GM12878 (cell line): Measurements from ENCODE around the gene FANCG. TPM values are rescaled to one million over a fixed set of nuclear protein-coding genes. Genes with fewer than 3 reads are reported as not detected.

Experiments
- ATAC-seq: fragments of 200-7000 bp; cut with Tn5 transposase; 3 replicates; pipeline ENCODE4 v1.9.1; 2020; ENCODE audit warnings: mild to moderate bottlenecking, moderate library complexity
- BruUV-seq: library from RNA; stranded (reverse); fragments of 400-500 nt; replicated peaks from 2 replicates; lab custom pipeline; 2021; lab: Mats Ljungman, UMichigan
- CTCF ChIA-PET: fragments of 300-600 bp; sonication (Branson Sonifier 250); formaldehyde crosslinking; extraction: SDS; loops from one replicate; lab custom pipeline; 2021; ENCODE audit warnings: inconsistent platforms; lab: Yijun Ruan, JAX
- POLR2A ChIA-PET: fragments of 350-600 bp; formaldehyde crosslinking; extraction: SDS; loops from one replicate; lab custom pipeline; 2021; ENCODE audit warnings: inconsistent platforms; lab: Charles Lee
- RAD21 ChIA-PET: fragments of 300-600 bp; sonication (Branson Sonifier 250); formaldehyde crosslinking; loops from one replicate; lab custom pipeline; 2023; ENCODE audit warnings: antibody characterized with exemption; ENCODE audit not compliant: unreplicated experiment; lab: Charles Lee
- SMC1A ChIA-PET: fragments of 300-600 bp; sonication (Branson Sonifier 250); formaldehyde crosslinking; loops from one replicate; lab custom pipeline; 2023; ENCODE audit not compliant: unreplicated experiment, uncharacterized antibody; lab: Charles Lee
- DNase-seq: peaks from one replicate; pipeline ENCODE4 v3.0.0-alpha.2; 2011; ENCODE audit warnings: low read depth, low spot score
- FAIRE-seq: peaks from 3 replicates; lab custom pipeline; 2011; peaks lifted over from hg19 to GRCh38; lab: Jason Lieb, UNC
- H2AFZ ChIP-seq: 2 replicates; pipeline ENCODE4 v1.6.0; 2011; ENCODE audit warnings: low read depth, low read length, control low read depth; ENCODE audit not compliant: control insufficient read depth
- H3K27ac ChIP-seq: 2 replicates; pipeline ENCODE4 v1.5.1; 2011; ENCODE audit warnings: control low read depth; ENCODE audit not compliant: control insufficient read depth, insufficient read depth
- H3K27me3 ChIP-seq, 2 experiments: replicated peaks in 1 of 2; 2 replicates each; pipeline versions ENCODE4 v1.6.0 to v1.6.1; 2011; ENCODE audit warnings: low read length in 1 of 2; ENCODE audit not compliant: control insufficient read depth in 2 of 2, insufficient read depth in 2 of 2
- H3K36me3 ChIP-seq, 2 experiments: 2 replicates each; pipeline ENCODE4 v1.5.1; 2011; ENCODE audit warnings: low read length in 1 of 2; ENCODE audit not compliant: control insufficient read depth in 2 of 2, insufficient read depth in 2 of 2
- H3K4me1 ChIP-seq: 2 replicates; pipeline ENCODE4 v1.6.1; 2011; ENCODE audit warnings: mild to moderate bottlenecking, low read length, moderate library complexity, mixed read lengths; ENCODE audit not compliant: control insufficient read depth, insufficient read depth
- H3K4me2 ChIP-seq: 2 replicates; pipeline ENCODE4 v1.6.0; 2011; ENCODE audit warnings: control low read depth; ENCODE audit not compliant: control insufficient read depth, insufficient read depth
- H3K4me3 ChIP-seq: fragments of 200-600 bp; sonication (generic); 2 replicates; pipeline ENCODE4 v1.5.1; 2016
- H3K79me2 ChIP-seq: 2 replicates; pipeline ENCODE4 v1.6.0; 2011; ENCODE audit warnings: low read length; ENCODE audit not compliant: control insufficient read depth, insufficient read depth
- H3K9ac ChIP-seq: 2 replicates; pipeline ENCODE4 v1.8.0; 2011; ENCODE audit warnings: low read length, control low read depth, mixed read lengths; ENCODE audit not compliant: control insufficient read depth, insufficient read depth
- H3K9me3 ChIP-seq: replicated peaks from 3 replicates; pipeline ENCODE4 v1.5.1; 2011; ENCODE audit warnings: mild to moderate bottlenecking, low read length; ENCODE audit not compliant: control insufficient read depth, insufficient read depth
- H4K20me1 ChIP-seq: 2 replicates; pipeline ENCODE4 v1.6.0; 2011; ENCODE audit not compliant: control insufficient read depth, insufficient read depth
- BMI1 ChIP-seq: fragments of 450-650 bp; IDR thresholded peaks from 2 replicates; pipeline ENCODE4 v1.6.1; 2016; ENCODE audit warnings: mild to moderate bottlenecking, moderate library complexity, borderline replicate concordance
- CHD2 ChIP-seq: IDR thresholded peaks from 2 replicates; pipeline ENCODE4 v1.6.1; 2011; ENCODE audit warnings: low read depth, low read length, improper control_type of control experiment, borderline replicate concordance
- DPF2 ChIP-seq: fragments of 450-650 bp; IDR thresholded peaks from 2 replicates; pipeline ENCODE4 v1.6.1; 2017; ENCODE audit warnings: mild to moderate bottlenecking
- PAX5 ChIP-seq: IDR thresholded peaks from 2 replicates; pipeline ENCODE4 v1.6.1; 2011; ENCODE audit warnings: low read depth, low read length, borderline replicate concordance
- STAT1 ChIP-seq: fragments of 450-650 bp; conservative IDR thresholded peaks from 2 replicates; pipeline ENCODE4 v1.6.1; 2014; ENCODE audit warnings: antibody characterized with exemption, mild to moderate bottlenecking
- TCF7 ChIP-seq: IDR thresholded peaks from 2 replicates; pipeline ENCODE4 v1.6.1; 2014; ENCODE audit warnings: antibody characterized with exemption, borderline replicate concordance
- YBX1 ChIP-seq: fragments of 450-650 bp; IDR thresholded peaks from 2 replicates; pipeline ENCODE4 v1.6.1; 2016; ENCODE audit warnings: antibody characterized with exemption
- WGBS: methylation state at CpG from one replicate; pipeline ENCODE4 v1.1.6; 2016; ENCODE audit warnings: low lambda C conversion rate; ENCODE audit not compliant: insufficient replicate concordance, insufficient coverage; ENCODE audit errors: missing lambda C conversion rate; 5-methylcytosine and 5-hydroxymethylcytosine counted together
- in situ Hi-C: fragments of 300-500 bp; cut with MboI; formaldehyde crosslinking; loops from 9 replicates; pipeline ENCODE4 v1.14.3; 2018; ENCODE audit warnings: mixed read lengths
- intact Hi-C: fragments of 100-400 bp; cut with micrococcal nuclease; formaldehyde crosslinking; loops from one replicate; pipeline ENCODE4 v1.14.2; 2022; ENCODE audit not compliant: unreplicated experiment
- polyA plus RNA-seq, 11 experiments: library from polyadenylated mRNA; depleted of rRNA in 4 of 11; unstranded in 6 of 11; stranded (reverse) in 5 of 11; fragments of >200 nt; fragmentation: Nextera tagmentation in 4 of 11; fragmentation: Illumina TruSeq in 1 of 11; extraction: Ambion mirVana in 4 of 11; extraction: Trizol in 1 of 11; gene quantifications; 1 replicate in 1 of 11; 2 replicates in 10 of 11; pipeline versions ENCODE4 v1.2.1 to v1.2.3, GENCODE V29; 2011 to 2016; ENCODE audit warnings: inconsistent platforms in 2 of 11, missing spikeins in 2 of 11, low read depth in 1 of 11
- total RNA-seq, 4 experiments: library from RNA; depleted of rRNA in 3 of 4; stranded (reverse); fragments of >200 nt in 3 of 4; fragmentation: Illumina TruSeq in 1 of 4; extraction: Trizol in 1 of 4; gene quantifications; 2 replicates each; pipeline versions ENCODE4 v1.2.1 to v1.2.3, GENCODE V29; 2013 to 2021
- TF ChIP-seq, protein P1 (sequence below): IDR thresholded peaks from 2 replicates; pipeline ENCODE4 v1.6.1; 2011; ENCODE audit warnings: borderline replicate concordance, low read depth, mild to moderate bottlenecking, moderate library complexity, mixed read lengths, low read length; ENCODE audit not compliant: insufficient read depth; ENCODE audit errors: extremely low read length
- TF ChIP-seq, protein P2 (sequence below): IDR thresholded peaks from 2 replicates; pipeline ENCODE4 v1.6.1; 2012; ENCODE audit warnings: low read depth, low read length, improper control_type of control experiment

FANCG gene
- total and polyA plus RNA-seq, 10 of the 15 experiments (the other 5 are each of a cell fraction or from before 2014, with no cell fraction given) = 16.4 to 78.7 (median 45.4) TPM

DNA sequence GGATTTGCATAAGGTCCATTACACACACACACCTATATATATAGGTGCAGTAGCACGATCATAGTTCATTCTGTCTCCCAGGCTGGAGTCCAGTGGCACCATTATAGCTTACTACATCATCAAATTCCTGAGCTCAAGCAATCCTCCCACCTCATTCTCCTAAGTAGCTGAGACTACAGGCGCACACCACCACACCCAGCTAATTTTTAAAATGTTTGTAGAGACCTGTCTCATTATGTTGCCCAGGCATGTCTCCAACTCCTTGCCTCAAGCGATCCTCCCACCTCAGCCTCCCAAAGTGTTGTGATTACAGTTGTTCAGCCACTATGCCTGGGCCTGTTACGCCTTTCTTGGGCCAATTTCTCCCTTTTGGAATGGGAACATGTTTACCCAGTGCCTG is 50.5 kb downstream of the FANCG start:
- ChIA-PET CTCF (interaction anchor here (2.0 to 7.2 kb wide), 2 partner anchors 22 to 67 kb away, joined by 4 to 39 read pairs; partner anchors contain the start of gene PIGO), RAD21 (no interaction called here), POLR2A (no interaction called here), SMC1A (interaction anchor here (1.0 kb wide), 1 partner anchor 17 kb away, joined by 4 read pairs; no protein-coding TSS in a partner anchor)
- Histone ChIP-seq H3K79me2 (no peaks in the 10 kb centered on the region), H3K27me3 (no peaks in the 10 kb centered on the region), H3K36me3 (no peaks in the 10 kb centered on the region), H4K20me1 (no peaks in the 10 kb centered on the region), H2AFZ (no peak overlapping the region), H3K27ac (no peak overlapping the region), H3K4me3 (no peak overlapping the region), H3K9me3 (no peaks in the 10 kb centered on the region; the same call in 2 of the 3 replicates), H3K4me1 (no peaks in the 10 kb centered on the region), H3K9ac (no peak overlapping the region), H3K4me2 (no peak overlapping the region)
- intact Hi-C loops = no loop called here
- in situ Hi-C loops = no loop called here
- DNase-seq = no peak
- no peak for ATAC-seq
- WGBS = 63% methylated on average over 4 of the region's 4 CpGs
- TF ChIP-seq STAT1 = no peak
- no peak for TF ChIP-seq TCF7
- no peak for TF ChIP-seq YBX1
- no peak for TF ChIP-seq BMI1
- TF ChIP-seq CHD2 = no peak
- no peak for TF ChIP-seq PAX5
- no peak for TF ChIP-seq DPF2
- TF ChIP-seq, protein P1, sequence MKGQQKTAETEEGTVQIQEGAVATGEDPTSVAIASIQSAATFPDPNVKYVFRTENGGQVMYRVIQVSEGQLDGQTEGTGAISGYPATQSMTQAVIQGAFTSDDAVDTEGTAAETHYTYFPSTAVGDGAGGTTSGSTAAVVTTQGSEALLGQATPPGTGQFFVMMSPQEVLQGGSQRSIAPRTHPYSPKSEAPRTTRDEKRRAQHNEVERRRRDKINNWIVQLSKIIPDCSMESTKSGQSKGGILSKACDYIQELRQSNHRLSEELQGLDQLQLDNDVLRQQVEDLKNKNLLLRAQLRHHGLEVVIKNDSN = no peak
- TF ChIP-seq, protein P2, sequence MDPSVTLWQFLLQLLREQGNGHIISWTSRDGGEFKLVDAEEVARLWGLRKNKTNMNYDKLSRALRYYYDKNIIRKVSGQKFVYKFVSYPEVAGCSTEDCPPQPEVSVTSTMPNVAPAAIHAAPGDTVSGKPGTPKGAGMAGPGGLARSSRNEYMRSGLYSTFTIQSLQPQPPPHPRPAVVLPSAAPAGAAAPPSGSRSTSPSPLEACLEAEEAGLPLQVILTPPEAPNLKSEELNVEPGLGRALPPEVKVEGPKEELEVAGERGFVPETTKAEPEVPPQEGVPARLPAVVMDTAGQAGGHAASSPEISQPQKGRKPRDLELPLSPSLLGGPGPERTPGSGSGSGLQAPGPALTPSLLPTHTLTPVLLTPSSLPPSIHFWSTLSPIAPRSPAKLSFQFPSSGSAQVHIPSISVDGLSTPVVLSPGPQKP = no peak
- FAIRE-seq = no peak
- no TSS peak for BruUV-seq
